Upper lobe of right lung (tissue), 1 donor: ENCODE measurements around the gene PPAN. TPM values are rescaled to one million over a fixed set of nuclear protein-coding genes. Genes with fewer than 3 reads are reported as not detected.

Source experiments
- ATAC-seq: fragments of 200-7000 bp; cut with Tn5 transposase; one replicate; pipeline ENCODE4 v1.9.1; 2020; ENCODE audit warnings: mild to moderate bottlenecking, moderate library complexity
- DNase-seq: peaks from one replicate; pipeline ENCODE4 v3.0.0-alpha.2; 2020
- H3K27ac ChIP-seq: fragments of 200-600 bp; one replicate; pipeline ENCODE4 v1.8.0; 2022
- H3K27me3 ChIP-seq: fragments of 200-600 bp; one replicate; pipeline ENCODE4 v1.8.0; 2022; ENCODE audit warnings: mild to moderate bottlenecking
- H3K36me3 ChIP-seq: fragments of 200-600 bp; one replicate; pipeline ENCODE4 v1.8.0; 2022
- H3K4me1 ChIP-seq: fragments of 200-600 bp; one replicate; pipeline ENCODE4 v1.8.0; 2022
- H3K4me3 ChIP-seq: fragments of 200-600 bp; one replicate; pipeline ENCODE4 v1.8.0; 2022; ENCODE audit warnings: mild to moderate bottlenecking
- H3K9me3 ChIP-seq: fragments of 200-600 bp; one replicate; pipeline ENCODE4 v1.8.0; 2022
- CTCF ChIP-seq: fragments of 200-600 bp; IDR thresholded peaks from one replicate; pipeline ENCODE4 v1.8.0; 2022; ENCODE audit warnings: antibody characterized with exemption
- intact Hi-C: fragments of 100-400 bp; cut with DNase I; formaldehyde crosslinking; loops from one replicate; pipeline ENCODE4 v1.11.0; 2022
- total RNA-seq: library from RNA; stranded (reverse); fragmentation: NEBNext Ultra II Directional; extraction: Animal tissue kit (Norgen Biotek cat#: 25700); gene quantifications from one replicate; pipeline ENCODE4 v1.2.1, GENCODE V29; 2021
- donor health status: DM: no; HTN: yes; CAD: no; lungs with severe emphysema.

PPAN gene
- total RNA-seq, 1 donor from 2014 or later, result 35.2 TPM

DNA sequence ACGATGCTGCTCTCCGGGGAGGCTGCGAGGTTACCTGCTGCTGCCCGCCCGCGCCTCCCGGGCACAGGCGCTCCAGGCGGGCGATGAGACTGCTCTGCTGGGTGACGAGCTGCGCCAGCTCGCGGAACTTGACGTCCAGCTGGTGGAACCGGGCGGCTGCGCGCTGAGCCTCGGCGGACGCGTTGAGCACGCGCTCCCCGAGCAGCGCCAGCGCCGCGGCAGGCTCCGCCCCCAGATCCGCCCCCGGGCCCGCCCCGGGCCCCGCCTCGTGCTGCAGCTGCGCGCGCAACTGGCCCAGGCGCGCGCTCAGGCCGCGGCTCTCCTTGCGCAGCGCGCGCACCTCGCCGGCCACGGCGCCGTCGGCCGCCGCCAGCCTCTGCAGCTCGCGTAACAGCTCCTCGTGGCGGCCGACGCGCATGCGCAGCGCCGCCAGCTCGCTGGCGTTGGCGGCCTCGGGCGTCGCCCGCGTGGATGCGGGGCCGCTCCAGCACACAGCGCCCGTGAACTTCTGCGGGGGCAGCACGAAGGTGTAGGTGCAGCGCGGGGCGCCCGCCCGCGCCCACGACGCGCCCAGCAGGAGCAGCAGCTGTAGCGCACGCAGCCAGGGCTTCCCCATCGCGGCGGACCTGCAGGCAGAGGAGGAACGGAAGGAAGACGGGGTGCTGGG, 10.1 kb upstream of the PPAN start:
- no peaks in the 10 kb centered on the region for H3K27me3 ChIP-seq
- peaks cover 14% of the 10 kb centered on the region for H3K36me3 ChIP-seq
- ATAC-seq, result peak; percentile 95
- peak; percentile 95 for DNase-seq
- H3K4me3 ChIP-seq, result peak overlapping the region; percentile 59
- peaks cover 9% of the 10 kb centered on the region for H3K4me1 ChIP-seq
- no peaks in the 10 kb centered on the region for H3K9me3 ChIP-seq
- peak overlapping the region; percentile 82 for H3K27ac ChIP-seq
- TF ChIP-seq CTCF, result no peak
- intact Hi-C loops, result no loop called here

GRCh38 chr19:10096615-10096963, 9.6 kb upstream of the PPAN start:
- no peaks in the 10 kb centered on the region for H3K9me3 ChIP-seq
- H3K36me3 ChIP-seq, result peaks cover 14% of the 10 kb centered on the region
- intact Hi-C loops, result no loop called here
- H3K27ac ChIP-seq, result peak overlapping the region; percentile 74
- DNase-seq (no peak), ATAC-seq (no peak)
- no peaks in the 10 kb centered on the region for H3K27me3 ChIP-seq
- peaks cover 9% of the 10 kb centered on the region for H3K4me1 ChIP-seq
- peak overlapping the region; percentile 59 for H3K4me3 ChIP-seq
- TF ChIP-seq CTCF, result no peak

GRCh38 chr19:10100163-10100785, 5.9 kb upstream of the PPAN start:
- no peak for TF ChIP-seq CTCF
- intact Hi-C loops, result loop anchor here (10.0 kb wide), 1 partner anchor 175 kb away; no protein-coding TSS in a partner anchor
- DNase-seq, result no peak
- H3K36me3 ChIP-seq, result no peaks in the 10 kb centered on the region
- peaks cover 9% of the 10 kb centered on the region for H3K4me1 ChIP-seq
- H3K27me3 ChIP-seq, result no peaks in the 10 kb centered on the region
- no peak for ATAC-seq
- no peak overlapping the region for H3K4me3 ChIP-seq
- no peaks in the 10 kb centered on the region for H3K9me3 ChIP-seq
- H3K27ac ChIP-seq, result no peak overlapping the region

DNA sequence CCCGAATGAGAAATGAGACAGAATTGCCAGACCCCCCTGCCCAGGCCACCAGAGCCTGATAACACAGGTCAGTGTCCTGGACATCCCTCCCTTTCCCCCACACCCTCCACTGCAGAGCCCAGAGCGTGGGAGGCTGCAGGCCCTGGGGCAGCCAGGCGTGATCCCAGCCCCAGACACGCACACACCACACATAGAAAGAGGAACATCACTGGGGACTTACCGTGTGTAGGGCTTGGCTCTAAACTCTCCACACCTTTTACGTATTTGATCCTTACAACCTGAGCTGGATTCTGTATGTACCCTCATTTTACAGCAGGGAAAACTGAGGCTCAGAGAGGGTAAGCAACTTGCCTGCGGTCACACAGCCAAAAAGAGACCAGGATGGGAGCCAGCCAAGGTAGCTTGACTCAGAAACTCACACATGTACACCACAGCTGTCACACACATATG, 3.4 kb upstream of the PPAN start:
- ATAC-seq, result no peak
- intact Hi-C loops, result loop anchor here (10.0 kb wide), 1 partner anchor 178 kb away; no protein-coding TSS in a partner anchor

GRCh38 chr19:10104130-10104513, 2.0 kb upstream of the PPAN start:
- no peak for DNase-seq
- no peak overlapping the region for H3K4me3 ChIP-seq
- no peak overlapping the region for H3K27ac ChIP-seq
- H3K9me3 ChIP-seq, result no peaks in the 10 kb centered on the region
- H3K36me3 ChIP-seq, result peaks cover 19% of the 10 kb centered on the region
- no peak for ATAC-seq
- H3K4me1 ChIP-seq, result peaks cover 12% of the 10 kb centered on the region
- no peaks in the 10 kb centered on the region for H3K27me3 ChIP-seq
- intact Hi-C loops, result loop anchor here (10.0 kb wide), 1 partner anchor 179 kb away; no protein-coding TSS in a partner anchor
- TF ChIP-seq CTCF, result no peak

More for the DNA sequence above, 3.4 kb upstream of the PPAN start:
- H3K4me1 ChIP-seq, result peaks cover 12% of the 10 kb centered on the region
- H3K4me3 ChIP-seq, result no peak overlapping the region
- no peaks in the 10 kb centered on the region for H3K27me3 ChIP-seq
- peak overlapping the region; percentile 17 for H3K27ac ChIP-seq
- no peak for DNase-seq
- H3K9me3 ChIP-seq, result no peaks in the 10 kb centered on the region
- peaks cover 6% of the 10 kb centered on the region for H3K36me3 ChIP-seq
- no peak for TF ChIP-seq CTCF
